GM19397 (cell line): ENCODE data around the gene E4F1.
"Not testable (repeated sequence)": the region's sequence is repeated elsewhere in the genome, so short reads cannot be mapped to it uniquely, and the experiment has no call there.

Experiments used
- ATAC-seq: cut with Tn5 transposase; IDR thresholded peaks from one replicate; pipeline ENCODE4 v1.9.1; 2021; ENCODE audit warnings: mild to moderate bottlenecking, moderate library complexity; ENCODE audit not compliant: unreplicated experiment

E4F1 gene

DNA sequence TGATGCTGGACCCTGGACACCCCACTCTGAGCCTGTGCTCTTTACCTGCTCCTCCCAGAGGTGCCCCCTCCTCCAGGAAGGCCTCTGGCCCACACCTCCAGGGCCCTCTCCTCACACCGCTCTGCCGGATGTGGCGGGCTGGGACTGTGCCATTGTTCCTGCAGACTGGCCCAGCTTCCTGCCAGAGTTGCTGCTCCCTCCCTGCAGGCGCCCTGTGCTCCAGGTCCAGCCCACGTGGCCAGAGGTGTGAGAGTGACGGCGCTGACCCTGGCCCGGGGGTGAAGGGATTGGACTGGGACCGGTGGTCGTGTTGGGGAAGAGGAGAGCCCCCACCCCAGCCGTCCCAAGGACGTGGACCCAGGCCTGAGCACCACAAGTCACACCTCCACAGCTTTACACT, 5.7 kb downstream of the E4F1 start:
- ATAC-seq: no peak

DNA sequence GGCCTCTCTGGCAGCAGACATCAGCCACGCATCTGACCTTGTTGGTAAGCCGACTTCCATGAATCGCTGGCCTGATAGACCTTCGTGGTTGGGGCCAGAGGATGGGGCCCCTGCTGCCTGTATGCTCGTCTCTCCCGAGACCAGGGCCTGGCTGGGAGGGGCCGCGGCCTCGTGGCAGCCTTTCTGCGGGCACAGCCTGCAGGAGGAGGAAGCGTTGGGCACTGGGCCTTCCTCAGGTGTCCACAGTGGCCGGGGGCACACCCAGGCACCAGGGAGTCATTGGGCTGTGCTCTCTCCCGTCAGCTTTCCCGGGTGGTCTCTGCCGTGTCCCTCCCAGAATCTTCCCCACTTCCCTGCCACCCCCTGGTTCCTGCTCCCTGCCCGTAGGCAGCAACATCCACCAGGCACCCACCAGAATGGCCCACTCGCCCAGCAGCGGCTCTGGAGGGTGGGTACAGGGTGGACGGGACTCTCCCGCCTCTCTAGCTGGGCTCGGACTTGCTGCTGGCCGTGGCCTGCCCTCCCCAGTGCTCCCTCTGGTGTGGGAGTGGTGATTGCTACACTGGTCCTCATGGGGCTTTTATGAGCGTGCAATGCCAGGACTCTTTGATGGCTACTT, 6.3 kb downstream of the E4F1 start:
- no peak for ATAC-seq

DNA sequence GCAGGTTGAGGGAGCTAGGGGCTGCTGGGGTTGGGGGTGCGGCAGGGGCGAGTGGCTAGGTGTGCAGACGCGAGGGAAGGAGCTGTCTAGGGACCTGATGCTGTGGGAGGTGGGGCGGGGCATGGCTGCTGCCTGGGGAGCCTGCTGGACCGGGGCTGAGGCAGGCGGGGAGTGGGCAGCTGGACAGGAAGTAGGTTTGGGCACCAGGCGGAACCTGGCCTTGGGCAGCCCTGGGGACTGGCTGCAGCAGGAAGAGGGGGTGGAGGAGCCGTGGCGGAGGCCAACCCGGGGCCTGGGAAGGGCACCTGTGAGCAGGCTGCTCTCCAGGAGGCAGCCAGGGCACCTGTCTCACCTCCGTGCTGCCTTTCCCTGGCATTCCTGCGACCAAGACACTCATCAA, 7.0 kb downstream of the E4F1 start:
- no peak for ATAC-seq

DNA sequence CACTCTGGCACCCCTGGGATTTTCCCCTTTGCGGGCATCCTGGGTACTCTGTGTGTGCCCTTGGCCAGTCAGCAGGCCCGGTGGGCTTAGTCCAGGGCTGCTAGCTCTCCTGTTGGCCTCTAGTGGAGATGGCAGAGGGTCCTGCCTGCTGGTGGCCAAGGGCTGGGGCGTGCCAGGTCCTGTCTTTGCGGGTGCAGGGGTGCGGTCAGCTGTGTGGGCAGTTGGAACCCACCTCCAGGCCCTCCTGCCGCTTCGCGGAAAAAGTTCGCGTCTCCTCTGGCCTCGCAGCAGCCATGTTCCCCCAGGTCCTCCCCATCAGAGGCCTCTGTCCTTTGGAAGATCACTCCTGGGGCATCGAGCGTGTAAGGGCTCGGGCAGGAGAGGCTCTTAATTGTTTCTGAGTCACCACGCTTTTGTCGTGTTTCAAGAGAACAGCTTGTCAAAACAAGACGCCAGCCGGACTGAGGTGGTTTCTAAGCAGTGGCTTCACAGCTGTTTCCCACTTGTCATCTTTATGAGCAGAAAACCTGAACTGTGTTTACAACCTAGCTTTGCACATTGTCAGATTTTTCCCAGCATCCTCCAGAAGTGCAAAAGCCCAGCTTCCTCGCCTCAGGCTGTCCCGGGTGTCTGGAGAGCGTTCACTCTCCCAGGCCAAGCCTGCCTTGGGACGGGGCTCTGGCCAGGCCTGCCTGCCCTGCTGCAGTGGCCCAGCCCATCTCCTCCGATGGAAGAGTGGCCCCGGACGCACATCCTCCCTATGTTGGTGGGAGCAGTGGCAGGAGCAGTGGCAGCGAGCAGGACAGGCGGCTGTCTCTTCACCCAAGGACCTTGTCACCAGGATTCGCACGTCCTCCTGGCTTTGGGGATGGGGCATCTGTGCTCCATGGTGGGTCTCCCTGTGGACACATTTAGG, 7.9 kb downstream of the E4F1 start:
- ATAC-seq: no peak

DNA sequence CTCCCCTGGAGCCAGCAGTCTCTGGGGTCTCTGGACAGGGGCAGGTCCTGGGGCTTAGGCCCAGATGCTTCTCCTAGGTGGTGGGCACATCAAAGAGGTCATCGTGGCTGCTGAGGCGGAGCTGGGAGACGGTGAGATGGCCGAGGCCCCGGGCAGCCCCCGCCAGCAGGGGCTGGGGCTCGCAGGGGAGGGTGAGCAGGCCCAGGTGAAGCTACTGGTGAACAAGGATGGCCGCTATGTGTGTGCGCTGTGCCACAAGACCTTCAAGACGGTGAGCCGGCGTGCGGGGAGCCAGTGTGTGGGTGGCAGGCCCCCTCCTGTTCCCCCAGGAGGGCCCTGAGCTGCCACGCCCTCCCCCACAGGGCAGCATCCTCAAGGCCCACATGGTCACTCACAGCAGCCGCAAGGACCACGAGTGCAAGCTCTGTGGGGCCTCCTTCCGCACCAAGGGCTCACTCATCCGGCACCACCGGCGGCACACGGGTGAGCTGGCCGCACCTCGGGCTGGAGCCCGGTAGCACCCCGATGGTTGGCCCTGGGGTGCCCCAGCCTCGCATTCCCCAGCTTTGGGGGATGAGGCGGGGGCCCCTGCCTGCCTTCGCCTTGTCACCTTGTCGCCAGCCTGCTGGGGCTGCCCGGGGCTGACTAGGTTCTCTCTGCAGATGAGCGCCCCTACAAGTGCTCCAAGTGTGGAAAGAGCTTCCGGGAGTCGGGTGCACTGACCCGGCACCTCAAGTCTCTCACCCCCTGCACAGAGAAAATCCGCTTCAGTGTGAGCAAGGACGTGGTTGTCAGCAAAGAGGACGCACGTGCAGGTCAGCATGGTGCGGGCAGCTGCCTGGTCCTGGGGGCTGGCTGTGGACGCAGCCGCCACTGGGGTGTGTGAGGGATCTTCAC, 9.0 kb downstream of the E4F1 start:
- ATAC-seq: no peak

DNA sequence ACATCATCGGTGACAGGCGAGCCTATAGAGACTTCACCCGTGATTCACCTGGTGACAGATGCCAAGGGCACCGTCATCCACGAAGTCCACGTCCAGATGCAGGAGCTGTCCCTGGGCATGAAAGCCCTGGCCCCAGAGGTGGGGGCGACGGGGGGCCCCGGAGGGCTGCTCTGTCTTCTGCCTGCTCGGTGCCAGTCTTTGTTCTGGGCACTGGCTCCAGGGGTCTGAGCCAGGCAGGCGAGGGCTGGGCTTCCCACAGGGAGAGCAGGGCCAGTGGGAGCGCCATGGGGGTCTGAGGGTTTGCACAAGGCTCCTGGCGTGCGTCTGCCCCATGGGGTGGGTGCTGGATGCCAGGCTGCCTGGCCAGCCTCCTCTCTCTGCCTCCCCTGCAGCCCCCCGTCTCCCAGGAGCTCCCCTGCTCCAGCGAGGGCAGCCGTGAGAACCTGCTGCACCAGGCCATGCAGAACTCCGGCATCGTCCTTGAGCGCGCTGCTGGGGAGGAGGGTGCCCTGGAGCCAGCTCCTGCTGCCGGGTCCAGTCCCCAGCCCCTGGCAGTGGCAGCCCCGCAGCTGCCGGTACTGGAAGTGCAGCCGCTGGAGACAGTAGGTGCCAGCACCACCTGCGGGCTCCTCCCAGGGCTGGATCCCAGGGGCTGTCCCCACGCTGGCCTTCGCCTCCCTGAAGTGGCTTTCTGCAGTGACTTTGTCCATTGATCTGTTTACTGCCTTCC, 9.8 kb downstream of the E4F1 start:
- no peak for ATAC-seq

DNA sequence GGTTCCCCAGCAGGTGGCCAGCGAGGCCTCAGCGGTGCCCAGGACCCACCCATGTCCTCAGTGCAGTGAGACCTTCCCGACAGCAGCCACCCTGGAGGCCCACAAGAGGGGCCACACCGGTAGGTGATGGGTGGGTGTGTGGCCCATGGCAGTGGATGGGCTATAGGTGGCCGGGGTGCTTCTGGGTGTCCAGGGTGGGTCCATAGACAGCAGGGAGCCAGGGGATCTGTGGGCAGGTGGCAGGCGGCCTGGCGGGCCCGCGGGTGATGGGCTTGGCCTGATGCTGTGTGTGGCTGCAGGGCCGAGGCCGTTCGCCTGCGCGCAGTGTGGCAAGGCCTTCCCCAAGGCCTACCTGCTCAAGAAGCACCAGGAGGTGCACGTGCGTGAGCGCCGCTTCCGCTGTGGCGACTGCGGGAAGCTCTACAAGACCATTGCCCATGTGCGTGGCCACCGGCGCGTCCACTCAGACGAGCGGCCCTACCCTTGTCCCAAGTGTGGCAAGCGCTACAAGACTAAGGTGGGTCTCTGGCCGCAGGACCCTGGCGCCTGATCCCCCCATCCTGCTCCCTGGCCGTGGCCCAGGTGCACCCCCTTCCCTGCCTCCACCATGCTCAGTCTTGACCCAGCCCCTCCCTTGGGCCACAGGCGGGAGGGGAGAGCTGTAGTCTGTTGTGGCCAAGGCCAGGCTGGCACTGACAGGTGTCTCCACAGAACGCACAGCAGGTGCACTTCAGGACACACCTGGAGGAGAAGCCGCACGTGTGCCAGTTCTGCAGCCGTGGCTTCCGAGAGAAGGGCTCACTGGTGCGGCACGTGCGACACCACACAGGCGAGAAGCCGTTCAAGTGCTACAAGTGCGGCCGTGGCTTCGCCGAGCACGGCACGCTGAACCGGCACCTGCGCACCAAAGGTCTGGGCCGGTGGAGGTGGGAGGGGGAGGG, 10.8 kb downstream of the E4F1 start:
- ATAC-seq: no peak

DNA sequence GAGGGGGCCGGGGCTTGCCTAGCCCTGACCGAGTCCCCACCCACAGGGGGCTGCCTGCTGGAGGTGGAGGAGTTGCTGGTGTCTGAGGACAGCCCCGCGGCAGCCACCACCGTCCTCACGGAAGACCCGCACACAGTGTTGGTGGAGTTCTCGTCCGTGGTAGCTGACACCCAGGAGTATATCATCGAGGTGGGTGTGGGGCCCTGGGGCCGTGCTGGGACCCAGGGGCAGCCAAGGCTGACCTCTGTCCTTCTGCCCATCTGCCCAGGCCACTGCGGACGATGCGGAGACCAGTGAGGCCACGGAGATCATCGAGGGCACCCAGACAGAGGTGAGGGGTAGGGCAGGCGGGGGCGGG, 11.4 kb downstream of the E4F1 start:
- ATAC-seq: no peak

DNA sequence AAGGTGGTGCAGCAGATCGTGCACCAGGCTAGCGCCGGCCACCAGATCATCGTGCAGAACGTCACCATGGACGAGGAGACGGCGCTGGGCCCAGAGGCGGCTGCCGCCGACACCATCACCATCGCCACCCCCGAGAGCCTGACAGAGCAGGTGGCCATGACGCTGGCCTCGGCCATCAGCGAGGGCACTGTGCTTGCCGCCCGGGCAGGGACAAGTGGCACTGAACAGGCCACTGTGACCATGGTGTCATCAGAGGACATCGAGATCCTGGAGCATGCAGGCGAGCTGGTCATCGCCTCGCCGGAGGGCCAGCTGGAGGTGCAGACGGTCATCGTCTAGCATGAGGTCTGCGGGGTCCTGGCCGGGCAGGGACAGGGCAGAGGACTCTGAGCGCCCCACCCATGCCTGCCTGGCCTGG, 11.9 kb downstream of the E4F1 start:
- ATAC-seq: no peak

DNA sequence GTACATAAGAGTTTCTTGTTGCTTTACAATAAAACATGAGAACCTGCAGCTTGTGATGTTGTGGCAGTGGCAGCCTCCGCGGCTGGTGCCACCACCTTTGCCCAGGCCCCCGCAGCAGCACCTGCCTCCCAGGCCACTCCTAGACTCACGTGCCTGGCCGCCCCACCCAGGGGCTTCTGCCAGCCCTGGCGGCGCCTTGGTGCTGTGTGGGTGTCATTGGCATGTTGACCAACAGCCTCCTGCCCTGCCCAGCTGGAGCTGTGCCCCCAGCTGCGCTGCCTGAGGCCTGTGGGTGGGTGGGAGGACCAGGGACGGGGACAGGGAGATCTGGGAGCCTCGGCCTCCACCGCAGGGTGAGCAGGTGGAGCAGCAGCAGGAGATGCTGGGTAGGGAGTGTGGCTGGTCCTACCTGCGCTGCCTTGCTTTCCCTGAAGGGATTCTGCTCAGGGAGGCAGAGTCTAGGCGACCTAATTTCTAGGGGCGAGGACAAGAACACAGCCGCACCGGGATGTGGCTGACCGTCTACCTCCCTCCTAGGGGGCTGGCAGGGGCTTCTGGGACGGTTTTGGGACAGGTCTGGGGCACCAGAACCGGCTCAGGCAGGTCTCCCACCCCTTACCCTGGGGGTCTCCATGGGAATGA, 12.4 kb downstream of the E4F1 start:
- ATAC-seq: no peak

DNA sequence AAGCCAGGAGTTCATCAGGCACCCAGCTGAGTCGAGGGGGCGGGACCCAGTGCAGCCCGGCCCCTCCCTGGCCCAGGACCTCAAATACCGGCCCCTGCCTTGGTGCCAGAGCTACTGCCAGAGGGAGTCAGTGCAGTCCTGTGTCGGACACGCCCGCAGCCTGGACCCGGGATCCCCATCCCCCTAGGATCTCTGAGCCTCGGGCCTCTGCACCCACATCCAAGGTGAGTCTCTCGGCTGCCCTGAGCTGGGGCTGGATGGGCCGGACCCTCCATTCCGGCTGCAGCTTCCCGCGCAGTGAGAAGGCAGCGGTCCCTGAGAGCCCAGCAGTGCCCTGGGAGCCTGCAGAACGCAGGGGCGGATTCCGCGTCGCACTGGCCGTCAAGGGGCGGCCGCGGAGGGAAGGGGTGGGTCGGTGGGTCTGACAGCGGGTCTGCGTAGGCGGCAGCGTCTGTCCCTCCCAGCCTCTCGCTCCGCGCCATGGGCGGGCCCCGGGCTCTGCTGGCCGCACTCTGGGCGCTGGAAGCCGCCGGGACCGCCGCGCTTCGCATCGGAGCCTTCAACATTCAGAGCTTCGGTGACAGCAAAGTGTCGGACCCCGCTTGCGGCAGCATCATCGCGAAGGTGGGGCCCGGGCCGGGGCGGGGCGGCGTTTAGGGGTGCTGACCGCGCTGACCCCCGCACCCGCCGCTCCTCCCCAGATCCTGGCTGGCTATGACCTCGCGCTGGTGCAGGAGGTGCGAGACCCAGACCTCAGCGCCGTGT, 13.1 kb downstream of the E4F1 start, which contains the start of gene DNASE1L2:
Gene DNASE1L2, plus strand, starts transcription at position 108 of the 765 bp plus-strand sequence. Its CDS starts 373 bp downstream, at position 481.
- ATAC-seq: no peak

DNA sequence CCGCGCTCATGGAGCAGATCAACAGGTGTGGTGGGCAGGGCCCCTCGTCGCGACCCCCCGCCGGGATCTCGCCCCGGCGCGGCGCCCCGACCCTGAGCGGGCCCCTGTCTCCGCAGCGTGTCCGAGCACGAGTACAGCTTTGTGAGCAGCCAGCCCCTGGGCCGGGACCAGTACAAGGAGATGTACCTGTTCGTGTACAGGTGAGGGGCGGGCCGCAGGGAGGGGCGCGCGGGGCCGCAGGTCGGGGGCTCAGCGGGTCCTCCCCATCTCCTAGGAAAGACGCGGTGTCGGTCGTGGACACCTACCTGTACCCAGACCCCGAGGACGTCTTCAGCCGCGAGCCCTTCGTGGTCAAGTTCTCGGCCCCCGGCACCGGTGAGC, 13.7 kb downstream of the E4F1 start:
- ATAC-seq: no peak

DNA sequence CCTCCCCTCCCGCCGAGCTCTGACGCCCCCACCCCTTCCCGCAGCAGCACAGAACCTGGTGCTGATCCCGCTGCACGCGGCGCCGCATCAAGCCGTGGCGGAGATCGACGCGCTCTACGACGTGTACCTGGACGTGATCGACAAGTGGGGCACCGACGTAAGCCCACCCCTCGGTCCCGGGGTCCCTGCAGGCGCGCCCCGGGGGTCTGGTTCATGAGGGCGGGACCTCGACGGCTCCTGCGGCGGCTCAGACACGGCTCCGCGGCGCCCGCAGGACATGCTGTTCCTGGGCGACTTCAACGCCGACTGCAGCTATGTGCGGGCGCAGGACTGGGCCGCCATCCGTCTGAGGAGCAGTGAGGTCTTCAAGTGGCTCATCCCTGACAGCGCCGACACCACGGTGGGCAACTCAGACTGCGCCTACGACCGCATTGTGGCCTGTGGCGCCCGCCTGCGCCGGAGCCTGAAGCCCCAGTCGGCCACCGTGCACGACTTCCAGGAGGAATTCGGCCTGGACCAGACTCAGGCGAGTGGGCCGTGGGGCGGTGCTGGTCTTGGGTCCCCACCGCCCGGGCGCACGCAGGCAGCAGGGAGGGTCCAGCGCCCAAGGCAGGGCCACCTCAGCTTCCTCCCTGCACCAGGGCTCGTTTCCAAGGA, 14.2 kb downstream of the E4F1 start:
- ATAC-seq: no peak

DNA sequence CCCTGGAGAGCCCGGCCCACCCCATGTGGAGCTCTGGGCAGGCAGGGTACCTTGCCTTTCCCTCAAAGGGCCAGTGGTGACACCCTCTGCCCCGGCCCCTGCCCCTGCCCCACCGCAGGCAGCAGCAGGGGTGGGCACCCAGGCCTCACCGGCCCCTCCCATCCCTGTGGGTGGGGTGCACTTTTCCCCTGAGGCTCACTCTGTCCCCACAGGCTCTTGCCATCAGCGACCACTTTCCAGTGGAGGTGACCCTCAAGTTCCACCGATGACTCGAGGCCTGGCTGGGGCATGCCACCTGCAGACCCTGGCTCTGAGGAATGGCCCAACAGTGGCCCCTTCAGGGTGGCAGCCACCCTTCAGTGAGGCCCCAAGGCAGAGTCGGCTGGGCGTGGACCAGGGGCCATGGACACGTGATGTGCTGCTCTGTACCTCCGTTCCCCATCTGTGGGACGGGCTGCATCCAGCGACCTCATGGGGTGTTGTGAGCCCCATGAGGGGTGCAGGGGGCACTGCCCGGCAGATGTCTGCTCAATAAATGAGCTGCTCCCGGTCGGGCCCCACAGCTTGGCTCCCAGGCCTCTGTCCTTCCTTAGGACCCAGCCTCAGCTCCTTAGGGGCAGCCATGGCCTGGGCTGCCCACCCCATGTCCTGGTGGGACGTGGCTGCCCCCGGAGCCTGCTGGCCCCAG, 14.9 kb downstream of the E4F1 start:
- ATAC-seq: no peak

DNA sequence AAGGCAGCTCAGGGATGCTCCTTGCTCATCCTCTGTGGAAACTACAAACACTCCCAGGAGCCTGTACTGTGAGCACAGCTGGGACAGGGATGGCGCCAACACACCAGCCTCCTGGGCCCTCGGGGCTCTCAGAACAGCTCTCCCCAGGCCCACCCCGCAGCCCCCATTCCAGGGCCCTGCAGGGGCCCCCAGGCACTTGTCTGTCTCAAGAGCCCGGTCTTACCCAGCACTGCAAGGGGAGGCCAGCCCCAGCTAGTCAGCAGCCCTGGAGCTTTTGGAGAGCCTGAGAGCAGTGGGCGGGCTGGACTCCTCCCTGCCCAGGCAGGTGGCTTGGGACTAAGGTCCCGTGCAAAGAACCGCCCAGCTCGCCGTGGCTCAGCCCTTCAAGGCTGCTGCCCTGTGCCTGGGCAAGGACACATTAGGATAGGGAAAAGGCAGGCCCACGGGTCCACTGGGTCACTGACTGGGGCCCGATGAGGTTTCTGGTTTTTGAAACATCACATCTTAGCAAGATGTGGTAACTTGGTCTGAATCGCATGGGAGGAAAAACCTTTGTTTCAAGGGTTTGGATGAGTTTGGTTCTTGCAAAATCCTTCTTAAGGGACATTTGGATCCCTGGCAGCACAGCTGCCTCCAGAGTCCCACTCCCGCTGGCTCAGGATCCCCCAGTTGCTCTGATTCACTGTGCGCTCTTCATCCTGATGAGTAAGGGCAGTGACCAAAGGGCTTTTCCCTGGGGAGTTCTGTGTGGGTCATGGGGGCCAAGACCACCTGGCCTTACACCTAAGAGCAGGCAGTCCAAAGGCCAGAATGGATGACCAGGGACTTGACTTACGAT, 15.7 kb downstream of the E4F1 start:
- ATAC-seq: no peak

DNA sequence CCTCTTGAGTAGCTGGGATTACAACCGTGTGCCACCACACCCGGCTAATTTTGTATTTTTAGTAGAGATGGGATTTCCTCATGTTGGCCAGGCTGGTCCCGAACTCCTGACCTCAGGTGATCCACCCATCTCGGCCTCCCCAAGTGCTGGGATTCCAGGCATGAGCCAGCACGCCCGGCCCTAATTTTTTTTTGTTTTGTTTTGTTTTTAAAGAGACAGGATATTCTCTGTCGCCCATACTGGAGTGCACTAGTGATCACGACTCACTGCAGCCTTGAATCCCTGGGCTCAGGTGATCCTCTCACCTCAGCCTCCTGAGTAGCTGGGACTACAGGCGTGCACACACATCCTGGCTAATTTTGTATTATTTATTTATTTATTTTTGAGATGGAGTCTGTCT, 16.9 kb downstream of the E4F1 start:
- not testable (repeated sequence) for ATAC-seq
